Measurements from ENCODE around the gene TCAF2.
"Not testable (repeated sequence)": the region's sequence is repeated elsewhere in the genome, so short reads cannot be mapped to it uniquely, and the experiment has no call there.

Gene TCAF2

GRCh38 chr7:143620646-143621045 lies at the start of gene TCAF2:
Gene TCAF2 (plus strand): TSS chr7:143620974.
- peak; percentile 66 for DNase-seq (ENCODE audit: low read depth)

- not testable (repeated sequence) for DNase-seq (ENCODE audit: low read depth)
Observed at GRCh38 chr7:143571501-143571900, 49.3 kb upstream of the TCAF2 start, which contains the start of gene CTAGE15. Gene CTAGE15 (plus strand): TSS chr7:143571801. CDS start chr7:143571818, 17 bp downstream.

- DNase-seq (ENCODE audit: low read depth) = not testable (repeated sequence)
Observed at GRCh38 chr7:143588183-143588582, 32.6 kb upstream of the TCAF2 start.

- not testable (repeated sequence) for DNase-seq (ENCODE audit: low read depth)
Observed at GRCh38 chr7:143589897-143590296, 30.9 kb upstream of the TCAF2 start.

GRCh38 chr7:143598086-143598485 lies 22.7 kb upstream of the TCAF2 start:
- DNase-seq (ENCODE audit: low read depth) = not testable (repeated sequence)

GRCh38 chr7:143603549-143603948 lies 17.2 kb upstream of the TCAF2 start:
- DNase-seq (ENCODE audit: low read depth) = not testable (repeated sequence)

GRCh38 chr7:143606088-143606487 lies 14.7 kb upstream of the TCAF2 start:
- not testable (repeated sequence) for DNase-seq (ENCODE audit: low read depth)

- DNase-seq (ENCODE audit: low read depth) = not testable (repeated sequence)
Observed at GRCh38 chr7:143615545-143615944, 5.2 kb upstream of the TCAF2 start.

GRCh38 chr7:143617204-143617603 lies 3.6 kb upstream of the TCAF2 start:
- not testable (repeated sequence) for DNase-seq (ENCODE audit: low read depth)

GRCh38 chr7:143620058-143620457 lies 716 bp upstream of the TCAF2 start:
- not testable (repeated sequence) for DNase-seq (ENCODE audit: low read depth)

GRCh38 chr7:143621175-143621574 lies 401 bp downstream of the TCAF2 start:
- not testable (repeated sequence) for DNase-seq (ENCODE audit: low read depth)

GRCh38 chr7:143622130-143622529 lies 1.4 kb downstream of the TCAF2 start:
- not testable (repeated sequence) for DNase-seq (ENCODE audit: low read depth)

- DNase-seq (ENCODE audit: low read depth) = not testable (repeated sequence)
Observed at GRCh38 chr7:143630653-143631052, 9.9 kb downstream of the TCAF2 start.

GRCh38 chr7:143632506-143632905 lies 11.7 kb downstream of the TCAF2 start:
- DNase-seq (ENCODE audit: low read depth) = not testable (repeated sequence)

- not testable (repeated sequence) for DNase-seq (ENCODE audit: low read depth)
Observed at GRCh38 chr7:143633013-143633618, 12.3 kb downstream of the TCAF2 start.

- DNase-seq (ENCODE audit: low read depth) = not testable (repeated sequence)
Observed at GRCh38 chr7:143635364-143636240, 14.8 kb downstream of the TCAF2 start.

GRCh38 chr7:143639372-143639771 lies 18.6 kb downstream of the TCAF2 start:
- not testable (repeated sequence) for DNase-seq (ENCODE audit: low read depth)

- DNase-seq (ENCODE audit: low read depth) = not testable (repeated sequence)
Observed at GRCh38 chr7:143640528-143641189, 19.9 kb downstream of the TCAF2 start.

GRCh38 chr7:143646598-143646997 lies 25.8 kb downstream of the TCAF2 start:
- DNase-seq (ENCODE audit: low read depth) = not testable (repeated sequence)

GRCh38 chr7:143649902-143650301 lies 29.1 kb downstream of the TCAF2 start:
- DNase-seq (ENCODE audit: low read depth) = not testable (repeated sequence)

GRCh38 chr7:143650447-143650846 lies 29.7 kb downstream of the TCAF2 start:
- DNase-seq (ENCODE audit: low read depth) = not testable (repeated sequence)
